IgD-negative memory B cell (primary cell): ENCODE results near the gene PLPPR4. TPM values are rescaled to one million over a fixed set of nuclear protein-coding genes. Genes with fewer than 3 reads are reported as not detected.

Experiments
- H3K27ac Mint-ChIP-seq, 3 donors: one replicate each; pipeline ENCODE4 v1.8.0; 2020 to 2022; ENCODE audit warnings: mild to moderate bottlenecking in 3 of 3, mixed read lengths in 3 of 3, moderate library complexity in 1 of 3
- H3K27me3 Mint-ChIP-seq: one replicate; pipeline ENCODE4 v1.8.0; 2021; ENCODE audit warnings: mixed read lengths
- H3K36me3 Mint-ChIP-seq: one replicate; pipeline ENCODE4 v1.8.0; 2020; ENCODE audit warnings: mild to moderate bottlenecking, mixed read lengths
- H3K4me1 Mint-ChIP-seq, 3 donors: one replicate each; pipeline ENCODE4 v1.8.0; 2020 to 2022; ENCODE audit warnings: mixed read lengths in 3 of 3, mild to moderate bottlenecking in 1 of 3
- H3K4me3 Mint-ChIP-seq, 4 donors: one replicate each; pipeline ENCODE4 v1.8.0; 2020 to 2022; ENCODE audit warnings: mild to moderate bottlenecking in 4 of 4, mixed read lengths in 4 of 4, moderate library complexity in 3 of 4
- H3K9me3 Mint-ChIP-seq, 3 donors: one replicate each; pipeline ENCODE4 v1.8.0; 2020 to 2021; ENCODE audit warnings: mixed read lengths in 3 of 3, mild to moderate bottlenecking in 1 of 3
- polyA plus RNA-seq: library from polyadenylated mRNA; unstranded; fragments of 300-500 nt; fragmentation: Illumina TruSeq; gene quantifications from one replicate; pipeline ENCODE4 v1.2.3, GENCODE V29; 2021

Gene PLPPR4
- polyA plus RNA-seq, result not detected

GRCh38 chr1:99264201-99265021, at the start of gene PLPPR4:
Gene PLPPR4 (plus strand): TSS chr1:99264492. CDS start chr1:99264594, 102 bp downstream.
- peaks cover 3% of the 10 kb centered on the region in 3 donors for H3K9me3 Mint-ChIP-seq
- H3K27me3 Mint-ChIP-seq, result peaks cover 19% of the 10 kb centered on the region
- H3K4me3 Mint-ChIP-seq, result no peak within 1 kb of the TSS
- no peak within 1 kb of the TSS for H3K27ac Mint-ChIP-seq
- no peaks in the 10 kb centered on the region for H3K4me1 Mint-ChIP-seq
- peaks cover 4% of the 10 kb centered on the region for H3K36me3 Mint-ChIP-seq

GRCh38 chr1:99216956-99217355, 47.3 kb upstream of the PLPPR4 start:
- Mint-ChIP-seq H3K27ac (no peak overlapping the region), H3K9me3 (no peaks in the 10 kb centered on the region)

GRCh38 chr1:99217599-99217998, 46.7 kb upstream of the PLPPR4 start:
- no peak overlapping the region for H3K4me3 Mint-ChIP-seq
- H3K9me3 Mint-ChIP-seq, result no peaks in the 10 kb centered on the region
- H3K4me1 Mint-ChIP-seq, result peaks cover 0 to 10% (median 9%) of the 10 kb centered on the region in 3 donors
- no peaks in the 10 kb centered on the region for H3K27me3 Mint-ChIP-seq
- H3K36me3 Mint-ChIP-seq, result no peaks in the 10 kb centered on the region
- no peak overlapping the region for H3K27ac Mint-ChIP-seq

More at GRCh38 chr1:99216956-99217355, 47.3 kb upstream of the PLPPR4 start:
- Mint-ChIP-seq H3K36me3 (no peaks in the 10 kb centered on the region), H3K27me3 (no peaks in the 10 kb centered on the region), H3K4me3 (no peak overlapping the region), H3K4me1 (peaks cover 0 to 10% (median 9%) of the 10 kb centered on the region in 3 donors)

GRCh38 chr1:99218572-99218971, 45.7 kb upstream of the PLPPR4 start:
- Mint-ChIP-seq H3K4me1 (peaks cover 0 to 10% (median 9%) of the 10 kb centered on the region in 3 donors), H3K4me3 (peak overlapping the region in 1 of 4 donors; percentile 65), H3K27me3 (no peaks in the 10 kb centered on the region), H3K27ac (peak overlapping the region in 1 of 3 donors; percentile 72), H3K36me3 (no peaks in the 10 kb centered on the region), H3K9me3 (no peaks in the 10 kb centered on the region)

GRCh38 chr1:99218999-99219398, 45.3 kb upstream of the PLPPR4 start:
- Mint-ChIP-seq H3K27ac (no peak overlapping the region), H3K27me3 (no peaks in the 10 kb centered on the region), H3K4me1 (peaks cover 0 to 10% (median 9%) of the 10 kb centered on the region in 3 donors), H3K4me3 (peak overlapping the region in 1 of 4 donors; percentile 65), H3K9me3 (no peaks in the 10 kb centered on the region), H3K36me3 (no peaks in the 10 kb centered on the region)

GRCh38 chr1:99227056-99227897, 37.0 kb upstream of the PLPPR4 start:
- Mint-ChIP-seq H3K4me3 (no peak overlapping the region), H3K4me1 (peaks cover 0 to 4% (median 1%) of the 10 kb centered on the region in 3 donors), H3K27me3 (peaks cover 3% of the 10 kb centered on the region), H3K36me3 (no peaks in the 10 kb centered on the region), H3K9me3 (no peaks in the 10 kb centered on the region), H3K27ac (no peak overlapping the region)

GRCh38 chr1:99228153-99228552, 36.1 kb upstream of the PLPPR4 start:
- Mint-ChIP-seq H3K27me3 (peaks cover 3% of the 10 kb centered on the region), H3K4me1 (peaks cover 0 to 4% (median 1%) of the 10 kb centered on the region in 3 donors), H3K9me3 (no peaks in the 10 kb centered on the region), H3K36me3 (no peaks in the 10 kb centered on the region), H3K4me3 (no peak overlapping the region), H3K27ac (no peak overlapping the region)

- peaks cover 3% of the 10 kb centered on the region for H3K27me3 Mint-ChIP-seq
- no peaks in the 10 kb centered on the region for H3K36me3 Mint-ChIP-seq
- H3K27ac Mint-ChIP-seq, result no peak overlapping the region
- no peak overlapping the region for H3K4me3 Mint-ChIP-seq
- no peaks in the 10 kb centered on the region for H3K9me3 Mint-ChIP-seq
- peaks cover 0 to 4% (median 1%) of the 10 kb centered on the region in 3 donors for H3K4me1 Mint-ChIP-seq
These were observed 35.2 kb upstream of the PLPPR4 start for GRCh38 chr1:99229122-99229521.

- Mint-ChIP-seq H3K36me3 (no peaks in the 10 kb centered on the region), H3K4me1 (peaks cover 0 to 4% (median 1%) of the 10 kb centered on the region in 3 donors)
These were observed 33.6 kb upstream of the PLPPR4 start for GRCh38 chr1:99230695-99231094.

GRCh38 chr1:99232172-99232571, 32.1 kb upstream of the PLPPR4 start:
- H3K4me3 Mint-ChIP-seq, result no peak overlapping the region

More at GRCh38 chr1:99230695-99231094, 33.6 kb upstream of the PLPPR4 start:
- Mint-ChIP-seq H3K9me3 (no peaks in the 10 kb centered on the region), H3K27me3 (peaks cover 3% of the 10 kb centered on the region), H3K4me3 (no peak overlapping the region), H3K27ac (no peak overlapping the region)

GRCh38 chr1:99233446-99233845, 30.8 kb upstream of the PLPPR4 start:
- H3K27me3 Mint-ChIP-seq, result peaks cover 3% of the 10 kb centered on the region
- H3K9me3 Mint-ChIP-seq, result no peaks in the 10 kb centered on the region
- H3K4me3 Mint-ChIP-seq, result no peak overlapping the region
- no peaks in the 10 kb centered on the region for H3K36me3 Mint-ChIP-seq
- no peaks in the 10 kb centered on the region for H3K4me1 Mint-ChIP-seq
- no peak overlapping the region for H3K27ac Mint-ChIP-seq

More at GRCh38 chr1:99232172-99232571, 32.1 kb upstream of the PLPPR4 start:
- Mint-ChIP-seq H3K27ac (no peak overlapping the region), H3K27me3 (peaks cover 3% of the 10 kb centered on the region), H3K36me3 (no peaks in the 10 kb centered on the region), H3K9me3 (no peaks in the 10 kb centered on the region), H3K4me1 (peaks cover 0 to 4% (median 1%) of the 10 kb centered on the region in 3 donors)

- no peaks in the 10 kb centered on the region for H3K36me3 Mint-ChIP-seq
- H3K27ac Mint-ChIP-seq, result no peak overlapping the region
- no peak overlapping the region for H3K4me3 Mint-ChIP-seq
- H3K9me3 Mint-ChIP-seq, result peaks cover 0 to 2% (median 0%) of the 10 kb centered on the region in 3 donors
- peaks cover under 1% of the 10 kb centered on the region for H3K27me3 Mint-ChIP-seq
- no peaks in the 10 kb centered on the region for H3K4me1 Mint-ChIP-seq
These were observed 27.5 kb upstream of the PLPPR4 start for GRCh38 chr1:99236756-99237155.

GRCh38 chr1:99239690-99240089, 24.6 kb upstream of the PLPPR4 start:
- no peak overlapping the region for H3K4me3 Mint-ChIP-seq
- no peak overlapping the region for H3K27ac Mint-ChIP-seq

GRCh38 chr1:99240621-99241020, 23.7 kb upstream of the PLPPR4 start:
- peaks cover 0 to 4% (median 0%) of the 10 kb centered on the region in 3 donors for H3K9me3 Mint-ChIP-seq
- no peaks in the 10 kb centered on the region for H3K27me3 Mint-ChIP-seq
- H3K4me1 Mint-ChIP-seq, result no peaks in the 10 kb centered on the region
- H3K4me3 Mint-ChIP-seq, result no peak overlapping the region
- H3K27ac Mint-ChIP-seq, result no peak overlapping the region
- no peaks in the 10 kb centered on the region for H3K36me3 Mint-ChIP-seq

More at GRCh38 chr1:99239690-99240089, 24.6 kb upstream of the PLPPR4 start:
- peaks cover 0 to 4% (median 0%) of the 10 kb centered on the region in 3 donors for H3K9me3 Mint-ChIP-seq
- H3K27me3 Mint-ChIP-seq, result no peaks in the 10 kb centered on the region
- no peaks in the 10 kb centered on the region for H3K36me3 Mint-ChIP-seq
- H3K4me1 Mint-ChIP-seq, result no peaks in the 10 kb centered on the region

GRCh38 chr1:99246152-99246551, 18.1 kb upstream of the PLPPR4 start:
- Mint-ChIP-seq H3K9me3 (peaks cover 0 to 4% (median 0%) of the 10 kb centered on the region in 3 donors), H3K4me3 (no peak overlapping the region), H3K27me3 (peaks cover 5% of the 10 kb centered on the region), H3K36me3 (no peaks in the 10 kb centered on the region), H3K27ac (no peak overlapping the region), H3K4me1 (no peaks in the 10 kb centered on the region)
